IPS-15b (cell line): ENCODE data around the gene CLIP1.
"Not testable (repeated sequence)": the region's sequence is repeated elsewhere in the genome, so short reads cannot be mapped to it uniquely, and the experiment has no call there.

Source experiments
- H3K27me3 ChIP-seq: one replicate; pipeline ENCODE4 v1.6.1; 2013; ENCODE audit warnings: low read length; ENCODE audit not compliant: control insufficient read depth, insufficient read depth
- H3K36me3 ChIP-seq: one replicate; pipeline ENCODE4 v1.6.1; 2013; ENCODE audit warnings: low read length; ENCODE audit not compliant: control insufficient read depth, insufficient read depth
- H3K4me1 ChIP-seq: one replicate; pipeline ENCODE4 v1.6.1; 2013; ENCODE audit warnings: mild to moderate bottlenecking, low read length; ENCODE audit not compliant: control insufficient read depth, insufficient read depth
- H3K4me3 ChIP-seq: one replicate; pipeline ENCODE4 v1.5.1; 2013; ENCODE audit warnings: low read depth, low read length
- H3K9ac ChIP-seq: one replicate; pipeline ENCODE4 v1.6.1; 2013; ENCODE audit warnings: low read depth, mild to moderate bottlenecking, low read length
- H3K9me3 ChIP-seq: one replicate; pipeline ENCODE4 v1.6.1; 2013; ENCODE audit warnings: mild to moderate bottlenecking, low read length; ENCODE audit not compliant: control insufficient read depth, insufficient read depth

Gene CLIP1

GRCh38 chr12:122362755-122363154, 59.7 kb downstream of the CLIP1 start:
- Histone ChIP-seq H3K4me1 (peaks cover 5% of the 10 kb centered on the region), H3K4me3 (no peak overlapping the region), H3K27me3 (no peaks in the 10 kb centered on the region), H3K36me3 (peaks cover 2% of the 10 kb centered on the region), H3K9me3 (no peaks in the 10 kb centered on the region), H3K9ac (no peak overlapping the region)

DNA sequence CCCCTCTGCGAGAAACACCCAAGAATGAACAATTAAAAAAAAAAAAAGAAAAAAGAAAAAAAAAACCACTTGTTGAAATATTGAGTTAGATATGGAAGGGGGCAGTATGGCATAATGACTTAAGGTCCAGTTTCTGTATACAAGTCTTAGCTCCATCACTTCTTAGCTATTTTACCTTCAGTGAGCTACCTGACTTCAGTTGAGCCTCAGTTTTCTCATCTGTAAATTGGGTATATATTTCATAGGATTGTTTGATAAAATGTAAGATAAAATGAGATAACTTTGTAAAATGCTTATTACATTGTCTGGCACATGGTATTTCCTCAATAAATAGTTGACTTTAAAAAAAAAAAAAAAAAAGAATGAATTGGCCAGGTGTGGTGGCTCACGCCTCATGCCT, 64.1 kb downstream of the CLIP1 start:
- not testable (repeated sequence) for H3K4me1 ChIP-seq, H3K27me3 ChIP-seq, H3K36me3 ChIP-seq, H3K4me3 ChIP-seq, H3K9ac ChIP-seq, H3K9me3 ChIP-seq

DNA sequence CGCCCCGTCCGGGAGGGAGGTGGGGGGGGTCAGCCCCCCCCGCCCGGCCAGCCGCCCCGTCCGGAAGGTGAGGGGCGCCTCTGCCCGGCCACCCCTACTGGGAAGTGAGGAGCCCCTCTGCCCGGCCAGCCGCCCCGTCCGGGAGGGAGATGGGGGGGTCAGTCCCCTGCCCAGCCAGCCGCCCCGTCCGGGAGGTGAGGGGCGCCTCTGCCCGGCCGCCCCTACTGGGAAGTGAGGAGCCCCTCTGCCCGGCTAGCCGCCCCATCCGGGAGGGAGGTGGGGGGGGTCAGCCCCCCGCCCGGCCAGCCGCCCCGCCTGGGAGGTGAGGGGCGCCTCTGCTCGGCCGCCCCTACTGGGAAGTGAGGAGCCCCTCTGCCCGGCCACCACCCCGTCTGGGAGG, 64.9 kb downstream of the CLIP1 start:
- not testable (repeated sequence) for H3K9me3 ChIP-seq, H3K9ac ChIP-seq, H3K27me3 ChIP-seq, H3K4me1 ChIP-seq, H3K36me3 ChIP-seq, H3K4me3 ChIP-seq

GRCh38 chr12:122356991-122357390, 65.5 kb downstream of the CLIP1 start:
- H3K9ac ChIP-seq, H3K9me3 ChIP-seq, H3K4me3 ChIP-seq, H3K36me3 ChIP-seq, H3K27me3 ChIP-seq, H3K4me1 ChIP-seq: not testable (repeated sequence)

DNA sequence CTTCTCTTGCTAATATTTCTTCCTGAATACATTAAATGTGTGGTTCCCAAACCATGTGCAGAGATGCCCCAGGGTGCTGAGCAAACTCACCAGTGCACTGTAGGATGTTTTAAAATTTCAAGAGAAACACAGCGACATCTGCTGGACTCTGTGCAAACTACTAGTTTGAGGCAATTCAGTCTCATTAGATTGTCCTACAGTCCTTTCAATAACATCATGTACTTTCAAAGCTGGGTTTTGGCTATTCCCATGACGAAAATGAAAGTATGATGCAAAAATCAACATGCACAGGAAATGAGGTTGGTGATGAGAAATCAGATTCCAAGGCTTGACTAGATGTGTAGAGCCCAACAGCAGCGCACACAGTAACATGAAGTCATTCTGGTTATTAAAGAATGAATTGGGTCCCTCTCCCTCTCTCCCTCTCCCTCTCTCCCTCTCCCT, 66.3 kb downstream of the CLIP1 start:
- Histone ChIP-seq H3K9me3 (no peaks in the 10 kb centered on the region), H3K36me3 (peaks cover 5% of the 10 kb centered on the region), H3K9ac (no peak overlapping the region), H3K27me3 (no peaks in the 10 kb centered on the region), H3K4me1 (no peaks in the 10 kb centered on the region), H3K4me3 (no peak overlapping the region)

DNA sequence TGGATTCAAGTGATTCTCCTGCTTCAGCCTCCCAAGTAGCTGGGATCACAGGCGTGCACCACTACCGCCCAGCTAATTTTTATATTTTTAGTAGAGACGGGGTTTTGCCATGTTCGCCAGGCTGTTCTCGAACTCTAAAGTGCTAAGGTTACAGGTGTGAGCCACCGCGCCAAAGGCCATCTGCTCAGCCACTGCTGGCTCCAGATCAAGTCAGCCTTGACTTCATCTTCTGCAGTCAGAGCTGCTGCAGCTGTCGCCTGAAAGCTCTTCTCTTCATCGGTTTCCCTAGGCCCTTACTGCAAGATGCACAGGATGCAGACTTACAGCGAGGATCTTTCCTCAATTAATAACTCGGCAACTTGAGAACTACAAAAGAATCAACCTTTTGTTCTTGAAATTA, 66.8 kb downstream of the CLIP1 start:
- no peaks in the 10 kb centered on the region for H3K9me3 ChIP-seq
- peaks cover 3% of the 10 kb centered on the region for H3K36me3 ChIP-seq
- no peaks in the 10 kb centered on the region for H3K4me1 ChIP-seq
- no peak overlapping the region for H3K4me3 ChIP-seq
- no peaks in the 10 kb centered on the region for H3K27me3 ChIP-seq
- H3K9ac ChIP-seq, result no peak overlapping the region

GRCh38 chr12:122354958-122355641, 67.4 kb downstream of the CLIP1 start:
- Histone ChIP-seq H3K9ac (no peak overlapping the region), H3K4me3 (no peak overlapping the region), H3K27me3 (no peaks in the 10 kb centered on the region), H3K9me3 (no peaks in the 10 kb centered on the region), H3K36me3 (peaks cover 3% of the 10 kb centered on the region), H3K4me1 (no peaks in the 10 kb centered on the region)

DNA sequence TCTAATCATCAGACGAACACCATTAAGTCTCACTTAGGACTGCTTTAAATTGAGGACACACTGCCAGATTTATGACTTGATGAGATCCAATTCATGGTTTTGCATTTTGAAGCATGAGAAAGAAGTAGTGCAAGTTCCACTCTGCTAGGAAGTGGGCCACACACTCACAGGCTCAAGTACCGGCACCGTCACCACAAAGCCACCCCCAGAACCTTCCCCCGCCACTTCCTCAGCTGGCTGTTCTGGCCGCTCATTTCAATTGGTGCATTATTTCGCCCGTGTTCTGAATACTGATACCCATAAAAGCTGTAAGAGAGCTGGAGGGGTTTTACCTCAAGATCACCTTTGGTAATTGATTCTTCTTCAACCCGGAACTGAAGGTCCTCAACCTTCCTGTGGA, 70.1 kb downstream of the CLIP1 start:
- Histone ChIP-seq H3K4me1 (no peaks in the 10 kb centered on the region), H3K9me3 (no peaks in the 10 kb centered on the region), H3K9ac (no peak overlapping the region), H3K27me3 (no peaks in the 10 kb centered on the region), H3K4me3 (no peak overlapping the region), H3K36me3 (peaks cover 3% of the 10 kb centered on the region)

DNA sequence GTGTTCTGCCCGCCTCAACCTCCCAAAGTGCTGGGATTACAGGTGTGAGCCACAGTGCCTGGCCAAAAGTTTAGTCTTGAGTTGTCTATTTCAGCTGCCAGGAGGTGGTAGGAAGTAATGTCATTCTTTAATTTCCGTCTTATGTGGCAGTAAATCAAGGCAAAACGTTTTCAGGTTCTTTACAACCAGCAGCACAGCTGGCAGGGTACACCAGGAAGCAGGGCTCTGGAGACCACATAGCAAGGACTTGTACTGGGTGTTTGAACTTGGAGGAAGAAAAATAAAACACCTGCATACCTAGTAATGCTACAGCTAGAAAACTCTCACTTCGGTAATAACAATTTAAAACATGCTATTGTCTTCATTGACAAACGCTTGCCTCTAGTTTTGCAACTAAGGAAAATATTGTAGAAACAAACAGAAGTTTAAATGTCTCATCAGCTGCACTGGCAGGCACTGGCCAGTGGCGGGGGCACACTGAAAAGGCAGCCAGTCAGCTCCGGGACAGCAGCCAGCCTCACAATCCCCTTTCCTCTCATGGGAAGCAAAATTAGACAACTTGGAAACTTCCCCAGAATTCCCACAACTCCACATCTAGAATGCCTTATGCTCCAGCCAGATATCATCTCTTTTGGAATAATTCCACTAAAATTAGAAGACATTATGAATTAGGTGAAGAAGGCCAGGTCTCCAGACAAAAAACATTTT, 72.2 kb downstream of the CLIP1 start:
- Histone ChIP-seq H3K36me3 (peaks cover 3% of the 10 kb centered on the region), H3K4me3 (no peak overlapping the region)

GRCh38 chr12:122349078-122349477, 73.4 kb downstream of the CLIP1 start:
- H3K4me1 ChIP-seq, result no peaks in the 10 kb centered on the region
- H3K4me3 ChIP-seq, result no peak overlapping the region
- H3K36me3 ChIP-seq, result no peaks in the 10 kb centered on the region
- H3K9me3 ChIP-seq, result no peaks in the 10 kb centered on the region
- no peak overlapping the region for H3K9ac ChIP-seq
- no peaks in the 10 kb centered on the region for H3K27me3 ChIP-seq

More for the DNA sequence above, 72.2 kb downstream of the CLIP1 start:
- H3K27me3 ChIP-seq, result no peaks in the 10 kb centered on the region
- no peak overlapping the region for H3K9ac ChIP-seq
- H3K9me3 ChIP-seq, result no peaks in the 10 kb centered on the region
- no peaks in the 10 kb centered on the region for H3K4me1 ChIP-seq

DNA sequence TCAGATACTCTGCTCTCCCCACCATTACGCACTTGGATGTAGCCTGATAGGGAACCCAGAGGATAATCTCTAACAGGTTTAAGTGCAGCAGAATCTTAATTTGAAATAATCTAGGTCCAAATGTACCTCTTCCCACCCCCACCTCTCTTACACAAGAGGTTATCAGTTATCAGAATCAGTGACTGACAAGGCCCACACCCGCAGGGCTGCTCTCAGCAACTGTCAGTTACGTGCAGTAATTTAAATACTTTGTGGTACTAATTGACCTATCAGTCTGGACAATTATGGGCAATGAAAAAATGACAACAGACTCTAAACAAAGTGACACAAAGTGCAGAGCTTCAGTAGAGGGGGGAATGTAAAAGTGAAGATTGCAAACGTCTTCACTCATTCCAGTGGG, 74.0 kb downstream of the CLIP1 start:
- H3K36me3 ChIP-seq, result no peaks in the 10 kb centered on the region
- H3K4me3 ChIP-seq, result no peak overlapping the region
- H3K4me1 ChIP-seq, result no peaks in the 10 kb centered on the region
- H3K9ac ChIP-seq, result no peak overlapping the region
- H3K27me3 ChIP-seq, result no peaks in the 10 kb centered on the region
- no peaks in the 10 kb centered on the region for H3K9me3 ChIP-seq

DNA sequence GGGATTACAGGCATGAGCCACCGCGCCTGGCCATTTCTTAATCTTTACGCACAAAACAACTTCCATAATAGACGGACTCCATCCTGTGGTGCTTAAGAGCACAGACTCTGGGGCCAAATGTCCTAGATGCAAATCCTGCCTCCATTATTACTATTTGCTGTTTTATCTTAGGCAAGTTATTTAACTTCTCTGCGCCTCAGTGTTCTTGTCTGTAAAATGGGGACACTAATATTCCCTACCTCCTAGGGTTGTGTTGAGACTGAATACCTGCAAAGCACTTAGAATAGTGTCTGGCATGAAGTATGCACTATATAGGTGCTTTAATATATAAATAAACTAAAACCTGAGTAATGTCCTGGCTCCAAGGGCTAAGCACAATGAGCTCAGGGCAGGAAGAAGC, 76.4 kb downstream of the CLIP1 start:
- Histone ChIP-seq H3K27me3 (no peaks in the 10 kb centered on the region), H3K36me3 (no peaks in the 10 kb centered on the region), H3K9me3 (no peaks in the 10 kb centered on the region), H3K4me3 (no peak overlapping the region), H3K9ac (no peak overlapping the region), H3K4me1 (no peaks in the 10 kb centered on the region)
